Glomerular visceral epithelial cell (primary cell): ENCODE data around the gene NOD2.
A peak's percentile ranks its signal among the peaks of the same experiment; 100 is the strongest.

Experiments
- DNase-seq: peaks from one replicate; pipeline ENCODE4 v3.0.0-alpha.2; 2016; ENCODE audit errors: extremely low spot score

The NOD2 gene

DNA sequence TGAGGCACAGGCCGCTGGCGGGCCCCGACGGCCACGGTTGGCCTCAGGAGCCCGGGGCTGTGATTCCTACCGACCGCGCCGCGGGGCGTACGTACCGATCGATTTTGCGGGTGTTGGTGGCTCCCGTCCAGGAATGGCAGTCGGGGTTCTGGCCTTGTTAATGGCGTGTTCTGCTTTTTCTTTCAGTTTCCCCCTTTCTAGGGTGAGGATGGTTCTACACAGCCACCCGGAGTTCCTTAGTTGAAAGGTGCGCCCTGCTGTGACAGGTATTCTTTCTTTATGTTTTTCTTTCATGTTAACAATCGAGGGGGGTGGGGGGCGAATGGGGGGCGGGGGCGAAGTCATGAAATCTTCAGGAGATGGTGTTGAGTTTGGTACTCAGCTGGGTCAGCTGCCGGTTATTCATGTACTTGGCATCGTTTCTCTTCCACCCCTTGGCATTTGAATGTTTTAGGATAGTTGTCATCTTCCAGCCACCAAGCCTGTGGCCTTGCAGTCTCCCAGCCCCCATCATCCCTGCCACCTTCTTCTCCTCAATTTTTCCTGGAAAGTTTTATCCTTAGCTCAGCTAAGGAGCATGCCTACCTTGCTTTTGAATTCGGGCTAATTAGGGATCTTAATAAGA lies 49.3 kb downstream of the NOD2 start:
- peak; percentile 12 for DNase-seq

- DNase-seq = no peak
Observed at GRCh38 chr16:50743581-50744225, 50.3 kb downstream of the NOD2 start.

DNA sequence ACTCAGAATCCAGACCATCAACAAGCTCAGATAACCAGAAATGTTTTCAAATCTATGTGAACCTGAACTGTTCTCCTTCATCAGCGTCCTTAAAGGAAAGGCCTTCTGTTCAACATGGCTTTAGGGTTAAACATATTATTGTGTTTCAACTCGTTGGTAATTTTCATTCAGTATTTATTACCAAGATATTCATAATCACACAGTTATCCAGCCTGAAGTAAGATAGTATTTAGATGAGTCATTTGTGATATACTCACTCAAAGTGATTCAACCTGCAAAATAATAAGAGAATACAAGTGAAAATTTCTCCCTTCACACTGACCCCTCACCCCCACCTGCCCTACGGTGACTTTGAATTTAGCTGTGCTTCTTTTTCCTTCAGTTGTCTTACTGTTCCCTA lies 51.5 kb downstream of the NOD2 start:
- DNase-seq = no peak

GRCh38 chr16:50745940-50746339 lies 52.5 kb downstream of the NOD2 start:
- no peak for DNase-seq

GRCh38 chr16:50747207-50747956 lies 54.0 kb downstream of the NOD2 start:
- no peak for DNase-seq

- no peak for DNase-seq
Observed at GRCh38 chr16:50751528-50751927, 58.1 kb downstream of the NOD2 start.

DNA sequence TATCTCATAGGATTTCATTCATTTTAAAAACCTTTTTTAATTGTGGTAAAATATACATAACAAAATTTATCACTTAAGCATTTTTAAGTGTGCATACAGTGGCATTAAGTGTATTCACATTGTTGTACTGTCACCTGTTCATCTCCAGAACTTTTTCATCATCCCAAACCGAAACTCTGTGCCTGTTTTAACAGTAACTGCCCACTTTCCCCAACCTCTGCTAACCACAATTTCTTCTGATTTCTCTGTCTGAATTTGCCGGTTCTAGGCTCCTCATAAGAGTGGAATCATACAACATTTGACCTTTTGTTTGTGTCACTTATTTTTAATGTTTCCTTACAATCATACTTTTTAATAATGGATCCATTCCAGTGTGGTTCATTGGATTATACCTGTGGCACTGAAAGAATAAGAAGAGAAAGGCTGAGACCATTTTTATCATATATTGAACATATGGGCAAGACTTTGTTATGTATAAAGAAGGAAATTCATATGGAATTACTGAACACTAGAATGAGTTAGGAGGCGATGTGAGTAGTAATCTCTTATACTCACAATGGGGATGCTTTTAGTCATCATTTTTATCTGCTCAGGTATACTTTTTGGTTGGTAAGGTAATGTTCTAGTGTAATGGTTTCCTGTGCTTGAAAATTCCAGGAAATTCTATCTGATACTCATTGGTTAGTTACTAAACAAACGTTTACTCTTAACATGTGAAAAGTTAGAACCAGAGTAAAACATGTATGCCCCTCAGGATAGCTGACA lies 59.2 kb downstream of the NOD2 start:
- DNase-seq = no peak

- DNase-seq = no peak
Observed at GRCh38 chr16:50756473-50756872, 63.1 kb downstream of the NOD2 start.

DNA sequence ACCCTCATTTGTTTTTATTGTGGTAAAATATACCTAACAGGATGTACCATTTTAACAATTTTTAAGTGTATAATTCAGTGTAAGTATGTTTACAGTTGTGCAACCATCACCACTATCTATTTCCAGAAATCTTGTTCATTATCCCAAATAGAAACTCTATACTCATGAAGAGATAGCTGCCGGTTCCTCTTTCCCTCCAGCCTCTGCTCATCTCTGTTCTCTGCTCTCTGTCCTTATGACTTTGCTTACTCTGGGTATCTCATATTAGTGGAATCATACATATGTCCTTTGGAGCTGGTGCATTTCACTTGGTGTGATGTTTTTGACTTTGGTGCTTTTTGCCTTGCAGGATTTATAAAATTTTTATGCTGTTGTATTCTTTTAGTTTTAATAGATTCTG lies 67.9 kb downstream of the NOD2 start:
- no peak for DNase-seq

DNA sequence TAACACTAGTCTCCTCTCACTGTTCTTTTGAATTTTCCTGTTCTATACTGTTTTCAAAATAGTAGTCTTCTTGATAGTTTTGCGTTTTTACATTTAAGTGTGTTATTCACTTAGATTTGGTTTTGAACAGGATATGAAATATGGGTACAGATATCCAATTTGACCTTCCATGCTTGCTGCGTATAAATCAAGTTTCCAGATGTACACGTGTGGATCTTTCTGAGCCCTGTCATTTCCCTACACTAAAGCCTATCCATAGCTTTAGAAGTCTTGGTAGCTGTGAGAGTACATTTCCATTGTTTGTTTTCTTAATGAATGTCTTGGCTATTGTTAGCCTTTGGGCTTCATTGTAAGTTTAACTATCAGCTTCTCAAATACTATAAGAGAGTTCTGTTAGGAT lies 68.8 kb downstream of the NOD2 start:
- DNase-seq = no peak

DNA sequence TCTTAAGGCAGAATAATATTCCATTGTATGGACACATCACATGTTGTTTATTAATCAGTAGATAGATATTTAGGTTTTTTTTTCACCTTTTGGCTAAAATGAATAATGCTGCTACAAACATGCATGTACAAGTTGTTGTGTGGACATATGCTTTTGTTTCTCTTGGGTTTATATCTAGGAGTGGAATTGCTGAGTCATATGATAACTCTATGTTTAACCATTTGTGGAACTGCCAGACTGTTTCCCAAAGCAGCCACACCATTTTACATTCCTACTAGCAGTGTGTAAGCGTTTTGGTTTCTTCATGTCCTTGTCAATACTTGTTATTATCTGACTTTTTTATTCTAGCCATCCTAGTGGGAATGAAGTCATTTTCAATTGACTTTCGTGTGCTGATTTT lies 69.8 kb downstream of the NOD2 start:
- no peak for DNase-seq

- no peak for DNase-seq
Observed at GRCh38 chr16:50765260-50765659, 71.9 kb downstream of the NOD2 start.

GRCh38 chr16:50765861-50766260 lies 72.5 kb downstream of the NOD2 start:
- no peak for DNase-seq

DNA sequence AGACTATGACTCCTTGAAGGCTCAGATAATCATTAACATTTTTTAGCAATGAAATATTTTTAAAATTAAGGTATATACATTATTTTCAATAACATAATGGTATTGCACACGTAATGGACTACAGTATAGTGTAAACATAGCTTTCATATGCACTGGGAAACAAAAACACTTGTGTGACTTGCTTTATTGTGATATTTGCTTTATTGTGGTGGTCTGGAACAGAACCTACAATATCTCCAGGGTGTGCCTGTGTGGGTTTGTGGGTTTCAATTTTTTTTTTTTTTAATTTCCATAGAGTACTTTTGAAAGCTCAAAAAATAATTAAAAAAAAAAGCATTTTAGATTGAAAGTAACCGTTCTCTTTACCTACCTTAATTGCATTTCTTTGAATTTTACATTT lies 73.8 kb downstream of the NOD2 start:
- DNase-seq = no peak

DNA sequence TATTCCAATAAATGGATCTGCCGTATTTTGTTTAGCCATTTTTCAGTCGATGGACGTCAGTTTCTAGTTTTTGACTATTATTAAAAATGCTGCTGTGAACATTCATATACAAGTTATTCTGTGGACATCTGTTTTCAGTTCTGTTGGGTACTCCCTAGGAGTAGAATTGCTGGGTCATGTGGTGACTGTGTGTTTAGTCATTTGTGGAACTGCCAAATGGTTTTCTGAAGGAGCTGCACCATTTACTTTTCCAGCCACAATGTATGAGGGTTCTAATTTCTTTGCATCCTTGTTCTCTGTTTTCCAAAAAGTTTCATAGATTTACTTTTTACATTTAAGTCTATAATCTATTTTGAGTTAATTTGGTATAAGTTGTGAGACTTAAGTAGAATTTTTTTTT lies 78.0 kb downstream of the NOD2 start:
- no peak for DNase-seq

GRCh38 chr16:50774405-50774804 lies 81.0 kb downstream of the NOD2 start:
- no peak for DNase-seq

- DNase-seq = no peak
Observed at GRCh38 chr16:50774960-50775359, 81.6 kb downstream of the NOD2 start.

DNA sequence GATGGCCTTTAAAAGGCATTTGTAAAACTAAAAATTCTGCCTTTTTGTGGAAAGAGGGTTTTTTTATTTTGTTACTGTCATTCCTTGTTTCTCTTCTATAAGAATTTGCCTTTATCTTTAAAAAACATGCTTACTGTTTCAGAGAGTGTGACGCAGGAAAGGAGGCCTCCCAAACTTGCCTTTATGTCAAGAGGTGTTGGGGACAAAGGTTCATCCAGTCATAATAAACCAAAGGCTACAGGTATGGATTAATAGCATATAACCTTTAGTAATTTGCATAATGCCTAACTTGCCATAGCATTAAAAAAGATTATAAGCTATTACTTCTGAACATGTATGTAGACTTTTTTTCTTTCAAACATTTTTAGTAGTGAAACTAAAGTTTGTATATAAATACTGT lies 82.6 kb downstream of the NOD2 start:
- DNase-seq = no peak

GRCh38 chr16:50778284-50779163 lies 85.1 kb downstream of the NOD2 start:
- DNase-seq = no peak

GRCh38 chr16:50781043-50781442 lies 87.6 kb downstream of the NOD2 start:
- DNase-seq = no peak

DNA sequence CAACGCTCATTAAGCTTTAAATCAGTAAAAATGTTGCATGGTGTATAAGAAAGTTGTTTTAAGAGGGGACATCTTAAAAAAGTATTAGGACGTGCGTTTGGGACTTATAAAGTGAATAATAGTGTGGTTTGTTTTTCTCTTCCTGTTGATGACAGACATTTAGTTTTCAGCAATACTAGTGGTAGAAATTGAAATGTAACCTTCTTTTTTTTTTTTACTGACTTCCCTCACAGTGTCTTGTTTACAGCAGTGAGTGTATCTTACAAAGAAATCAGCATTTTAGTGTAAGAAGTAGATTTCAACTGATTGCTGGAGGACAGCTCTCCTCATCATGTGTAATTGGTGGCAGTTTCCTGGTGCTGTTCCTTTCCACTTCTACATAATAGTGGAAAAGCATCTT lies 88.1 kb downstream of the NOD2 start:
- DNase-seq = no peak
